ENCODE results near the gene KIZ.

Gene KIZ

GRCh38 chr20:21272679-21273078, 146.8 kb downstream of the KIZ start:
- DNase-seq: no peak

GRCh38 chr20:21273755-21274386, 148.0 kb downstream of the KIZ start:
- DNase-seq: no peak

- no peak for DNase-seq
Observed at GRCh38 chr20:21278829-21279228, 152.9 kb downstream of the KIZ start.

- no peak for DNase-seq
Observed at GRCh38 chr20:21279706-21280521, 154.0 kb downstream of the KIZ start.

- no peak for DNase-seq
Observed at GRCh38 chr20:21280522-21281016, 154.7 kb downstream of the KIZ start.

GRCh38 chr20:21286775-21287174, 160.9 kb downstream of the KIZ start:
- no peak for DNase-seq

GRCh38 chr20:21288587-21289370, 162.9 kb downstream of the KIZ start:
- no peak for DNase-seq

- DNase-seq: no peak
Observed at GRCh38 chr20:21289651-21290050, 163.8 kb downstream of the KIZ start.

GRCh38 chr20:21291026-21291425, 165.1 kb downstream of the KIZ start:
- DNase-seq: no peak

- no peak for DNase-seq
Observed at GRCh38 chr20:21294755-21295154, 168.9 kb downstream of the KIZ start.
